Sigmoid colon (tissue), 7 donors: ENCODE data around the gene UBIAD1. TPM values are rescaled to one million over a fixed set of nuclear protein-coding genes. Genes with fewer than 3 reads are reported as not detected.

Source experiments
- DNase-seq: peaks from one replicate; pipeline ENCODE4 v3.0.0-alpha.2; 2019
- H3K27ac ChIP-seq, 4 donors: fragments of 200-600 bp; sonication (generic); one replicate each; pipeline ENCODE4 v1.5.1; 2016 to 2019; ENCODE audit warnings: mild to moderate bottlenecking in 1 of 4
- H3K27me3 ChIP-seq, 3 donors: fragments of 200-600 bp; sonication (generic); one replicate each; pipeline ENCODE4 v1.5.1; 2019; ENCODE audit warnings: mild to moderate bottlenecking in 1 of 3
- H3K36me3 ChIP-seq, 4 donors: fragments of 200-600 bp; sonication (generic); one replicate each; pipeline ENCODE4 v1.5.1; 2016 to 2019
- H3K4me1 ChIP-seq, 4 donors: fragments of 200-600 bp; sonication (generic); one replicate each; pipeline ENCODE4 v1.5.1; 2017 to 2019
- H3K4me3 ChIP-seq, 4 donors: fragments of 200-600 bp; sonication (generic); one replicate each; pipeline ENCODE4 v1.5.1; 2017 to 2019; ENCODE audit warnings: mild to moderate bottlenecking in 2 of 4, moderate library complexity in 1 of 4
- H3K9me3 ChIP-seq, 4 donors: fragments of 200-600 bp in 3 of 4; sonication (generic) in 3 of 4; one replicate each; pipeline versions ENCODE4 v1.5.1 to v1.6.1; 2013 to 2019
- EP300 ChIP-seq, 4 donors: sonication (generic); formaldehyde crosslinking; IDR thresholded peaks; one replicate each; pipeline ENCODE4 v1.6.1; 2017; ENCODE audit warnings: antibody characterized with exemption in 4 of 4
- POLR2A ChIP-seq, 2 donors: fragments of 450-650 bp; IDR thresholded peaks; one replicate each; pipeline ENCODE4 v1.6.1; 2016; ENCODE audit warnings: antibody characterized with exemption in 2 of 2, mild to moderate bottlenecking in 2 of 2, moderate library complexity in 2 of 2
- POLR2AphosphoS5 ChIP-seq, 4 donors: sonication (generic); formaldehyde crosslinking; IDR thresholded peaks; one replicate each; pipeline ENCODE4 v1.6.1; 2017; ENCODE audit warnings: antibody characterized with exemption in 4 of 4
- WGBS, 2 donors: extraction: QIAGEN DNeasy Blood & Tissue Kit; methylation state at CpG; one replicate each; pipeline ENCODE4 v1.1.7; 2013; 5-methylcytosine and 5-hydroxymethylcytosine counted together
- intact Hi-C: fragments of 100-400 bp; cut with DNase I; formaldehyde crosslinking; loops from one replicate; pipeline ENCODE4 v1.15.1; 2023
- polyA plus RNA-seq, 3 donors: library from polyadenylated mRNA; stranded (reverse); fragments of 200-250 nt; gene quantifications; one replicate each; pipeline ENCODE4 v1.2.3, GENCODE V29; 2013
- total RNA-seq, 4 donors: library from RNA; depleted of rRNA; stranded (reverse); fragments of >200 nt; gene quantifications; one replicate each; pipeline ENCODE4 v1.1.0, GENCODE V29; 2016
- TF ChIP-seq, protein P1 (sequence below), 4 experiments: fragments of 450-650 bp in 3 of 4; fragments of 200-600 bp in 1 of 4; IDR thresholded peaks; one replicate each; pipeline ENCODE4 v1.5.1; 2016 to 2019; ENCODE audit warnings: antibody characterized with exemption in 4 of 4, mild to moderate bottlenecking in 3 of 4, moderate library complexity in 2 of 4
- donor health status: healthy with polysubstance abuse.
- donor health status: Bipolar disorder and iron deficiency.
- donor health status: healthy.

UBIAD1 gene
- total and polyA plus RNA-seq, 7 donors: 3.6 to 13.6 (median 9.5) TPM

GRCh38 chr1:11286735-11287410 lies 13.9 kb downstream of the UBIAD1 start:
- TF ChIP-seq EP300 (IDR thresholded peaks at IDR 0.05) (no peak), POLR2A (IDR thresholded peaks at IDR 0.05) (no peak), POLR2AphosphoS5 (IDR thresholded peaks at IDR 0.05) (no peak)
- TF ChIP-seq, protein P1, sequence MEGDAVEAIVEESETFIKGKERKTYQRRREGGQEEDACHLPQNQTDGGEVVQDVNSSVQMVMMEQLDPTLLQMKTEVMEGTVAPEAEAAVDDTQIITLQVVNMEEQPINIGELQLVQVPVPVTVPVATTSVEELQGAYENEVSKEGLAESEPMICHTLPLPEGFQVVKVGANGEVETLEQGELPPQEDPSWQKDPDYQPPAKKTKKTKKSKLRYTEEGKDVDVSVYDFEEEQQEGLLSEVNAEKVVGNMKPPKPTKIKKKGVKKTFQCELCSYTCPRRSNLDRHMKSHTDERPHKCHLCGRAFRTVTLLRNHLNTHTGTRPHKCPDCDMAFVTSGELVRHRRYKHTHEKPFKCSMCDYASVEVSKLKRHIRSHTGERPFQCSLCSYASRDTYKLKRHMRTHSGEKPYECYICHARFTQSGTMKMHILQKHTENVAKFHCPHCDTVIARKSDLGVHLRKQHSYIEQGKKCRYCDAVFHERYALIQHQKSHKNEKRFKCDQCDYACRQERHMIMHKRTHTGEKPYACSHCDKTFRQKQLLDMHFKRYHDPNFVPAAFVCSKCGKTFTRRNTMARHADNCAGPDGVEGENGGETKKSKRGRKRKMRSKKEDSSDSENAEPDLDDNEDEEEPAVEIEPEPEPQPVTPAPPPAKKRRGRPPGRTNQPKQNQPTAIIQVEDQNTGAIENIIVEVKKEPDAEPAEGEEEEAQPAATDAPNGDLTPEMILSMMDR (IDR thresholded peaks at IDR 0.05): no peak
- Histone ChIP-seq H3K36me3 (peaks cover 5 to 33% (median 10%) of the 10 kb centered on the region in 4 donors), H3K4me3 (no peak overlapping the region)

GRCh38 chr1:11289064-11289463 lies 16.1 kb downstream of the UBIAD1 start:
- DNase-seq: no peak
- 91 to 94% methylated on average over 5 of the region's 5 CpGs for WGBS, 2 donors
- no peaks in the 10 kb centered on the region for H3K27me3 ChIP-seq
- H3K27ac ChIP-seq: no peak overlapping the region
- intact Hi-C loops: no loop called here
- H3K9me3 ChIP-seq: no peaks in the 10 kb centered on the region
- H3K36me3 ChIP-seq: peaks cover 5 to 33% (median 10%) of the 10 kb centered on the region in 4 donors
- H3K4me1 ChIP-seq: peaks cover 0 to 12% (median 4%) of the 10 kb centered on the region in 4 donors
- no peak overlapping the region for H3K4me3 ChIP-seq
- TF ChIP-seq POLR2AphosphoS5 (IDR thresholded peaks at IDR 0.05) (no peak), POLR2A (IDR thresholded peaks at IDR 0.05) (no peak)

More at GRCh38 chr1:11286735-11287410, 13.9 kb downstream of the UBIAD1 start:
- DNase-seq: no peak
- Histone ChIP-seq H3K4me1 (peaks cover 0 to 13% (median 10%) of the 10 kb centered on the region in 4 donors), H3K27me3 (no peaks in the 10 kb centered on the region), H3K27ac (no peak overlapping the region), H3K9me3 (no peaks in the 10 kb centered on the region)
- intact Hi-C loops: no loop called here
- WGBS, 2 donors: 93 to 97% methylated on average over 3 of the region's 3 CpGs

DNA sequence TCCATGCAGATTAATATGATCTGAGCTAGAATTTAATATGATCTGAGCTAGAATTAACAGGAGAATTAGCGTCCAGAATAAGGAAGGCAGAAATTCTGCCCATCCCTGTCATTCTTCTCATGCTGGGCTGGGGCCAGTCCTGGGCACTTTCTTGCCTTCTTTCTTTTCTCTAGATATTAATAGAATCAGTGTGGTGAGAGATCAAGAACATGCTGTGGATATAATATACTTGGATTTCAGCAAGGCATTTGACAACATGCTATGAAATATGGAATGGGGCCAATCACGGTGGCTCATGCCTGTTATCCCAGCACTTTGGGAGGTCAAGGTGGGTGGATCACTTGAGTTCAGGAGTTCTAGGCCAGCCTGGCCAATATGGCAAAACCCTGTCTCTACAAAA lies 18.1 kb downstream of the UBIAD1 start:
- intact Hi-C loops: no loop called here
- Histone ChIP-seq H3K4me3 (no peak overlapping the region), H3K4me1 (peaks cover 0 to 14% (median 5%) of the 10 kb centered on the region in 4 donors), H3K36me3 (peaks cover 1 to 40% (median 6%) of the 10 kb centered on the region in 4 donors), H3K27ac (no peak overlapping the region), H3K27me3 (no peaks in the 10 kb centered on the region), H3K9me3 (no peaks in the 10 kb centered on the region)
- TF ChIP-seq, protein P1 (IDR thresholded peaks at IDR 0.05): no peak
- TF ChIP-seq POLR2AphosphoS5 (IDR thresholded peaks at IDR 0.05) (no peak), EP300 (IDR thresholded peaks at IDR 0.05) (no peak), POLR2A (IDR thresholded peaks at IDR 0.05) (no peak)
- DNase-seq: no peak
- WGBS, 2 donors: 89 to 90% methylated on average over 2 of the region's 2 CpGs

- H3K27me3 ChIP-seq: no peaks in the 10 kb centered on the region
- peaks cover 0 to 28% (median 6%) of the 10 kb centered on the region in 4 donors for H3K36me3 ChIP-seq
- no peak overlapping the region for H3K4me3 ChIP-seq
- WGBS, 2 donors: 61 to 82% methylated on average over 6 of the region's 6 CpGs
- TF ChIP-seq POLR2AphosphoS5 (IDR thresholded peaks at IDR 0.05) (no peak), POLR2A (IDR thresholded peaks at IDR 0.05) (no peak)
- DNase-seq: no peak
- H3K27ac ChIP-seq: no peak overlapping the region
- H3K4me1 ChIP-seq: peaks cover 0 to 14% (median 5%) of the 10 kb centered on the region in 4 donors
- intact Hi-C loops: no loop called here
- H3K9me3 ChIP-seq: no peaks in the 10 kb centered on the region
Measured at GRCh38 chr1:11293856-11294255, 20.9 kb downstream of the UBIAD1 start.

DNA sequence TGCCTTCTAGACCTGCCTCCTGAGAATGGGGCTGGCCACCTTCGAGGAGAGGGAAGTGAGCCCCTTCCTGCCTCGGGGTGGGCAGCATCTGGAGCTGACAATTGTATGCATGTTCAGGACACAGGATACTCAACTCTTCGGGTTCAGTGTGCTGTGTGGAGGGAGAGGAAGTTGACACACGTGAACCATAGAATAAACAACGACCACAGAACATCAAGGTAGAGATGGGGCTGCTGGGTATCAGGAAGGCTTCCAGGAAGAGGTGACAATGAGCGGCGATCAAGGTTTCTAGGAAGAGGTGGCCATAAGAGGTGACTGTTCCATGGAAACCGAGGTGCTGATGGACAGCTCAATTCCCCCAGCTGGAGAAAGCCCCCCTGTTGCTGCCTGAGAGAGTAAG lies 22.0 kb downstream of the UBIAD1 start:
- no peaks in the 10 kb centered on the region for H3K9me3 ChIP-seq
- DNase-seq: no peak
- WGBS, 2 donors: 65 to 83% methylated on average over 8 of the region's 8 CpGs
- intact Hi-C loops: no loop called here
- H3K27ac ChIP-seq: no peak overlapping the region
- H3K36me3 ChIP-seq: peaks cover 0 to 19% (median 2%) of the 10 kb centered on the region in 4 donors
- no peak overlapping the region for H3K4me3 ChIP-seq
- H3K27me3 ChIP-seq: no peaks in the 10 kb centered on the region
- H3K4me1 ChIP-seq: peaks cover 0 to 14% (median 5%) of the 10 kb centered on the region in 4 donors
- TF ChIP-seq, protein P1 (IDR thresholded peaks at IDR 0.05): no peak
- no peak for TF ChIP-seq POLR2AphosphoS5 (IDR thresholded peaks at IDR 0.05)
- TF ChIP-seq POLR2A (IDR thresholded peaks at IDR 0.05): no peak
- TF ChIP-seq EP300 (IDR thresholded peaks at IDR 0.05): no peak
